GM20000 (cell line): ENCODE data around the gene RDH11.

ENCODE experiments used
- DNase-seq: peaks from one replicate; pipeline ENCODE4 v3.0.0; 2012; ENCODE audit warnings: low spot score
- TF ChIP-seq, protein P1 (sequence below): IDR thresholded peaks from 2 replicates; pipeline ENCODE4 v1.5.1; 2012; ENCODE audit warnings: mild to moderate bottlenecking, control low read depth; ENCODE audit errors: extremely low read depth, missing control alignments

RDH11 gene

GRCh38 chr14:67633451-67634147 lies 62.0 kb downstream of the RDH11 start:
- TF ChIP-seq, protein P1, sequence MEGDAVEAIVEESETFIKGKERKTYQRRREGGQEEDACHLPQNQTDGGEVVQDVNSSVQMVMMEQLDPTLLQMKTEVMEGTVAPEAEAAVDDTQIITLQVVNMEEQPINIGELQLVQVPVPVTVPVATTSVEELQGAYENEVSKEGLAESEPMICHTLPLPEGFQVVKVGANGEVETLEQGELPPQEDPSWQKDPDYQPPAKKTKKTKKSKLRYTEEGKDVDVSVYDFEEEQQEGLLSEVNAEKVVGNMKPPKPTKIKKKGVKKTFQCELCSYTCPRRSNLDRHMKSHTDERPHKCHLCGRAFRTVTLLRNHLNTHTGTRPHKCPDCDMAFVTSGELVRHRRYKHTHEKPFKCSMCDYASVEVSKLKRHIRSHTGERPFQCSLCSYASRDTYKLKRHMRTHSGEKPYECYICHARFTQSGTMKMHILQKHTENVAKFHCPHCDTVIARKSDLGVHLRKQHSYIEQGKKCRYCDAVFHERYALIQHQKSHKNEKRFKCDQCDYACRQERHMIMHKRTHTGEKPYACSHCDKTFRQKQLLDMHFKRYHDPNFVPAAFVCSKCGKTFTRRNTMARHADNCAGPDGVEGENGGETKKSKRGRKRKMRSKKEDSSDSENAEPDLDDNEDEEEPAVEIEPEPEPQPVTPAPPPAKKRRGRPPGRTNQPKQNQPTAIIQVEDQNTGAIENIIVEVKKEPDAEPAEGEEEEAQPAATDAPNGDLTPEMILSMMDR, result no peak
- no peak for DNase-seq

DNA sequence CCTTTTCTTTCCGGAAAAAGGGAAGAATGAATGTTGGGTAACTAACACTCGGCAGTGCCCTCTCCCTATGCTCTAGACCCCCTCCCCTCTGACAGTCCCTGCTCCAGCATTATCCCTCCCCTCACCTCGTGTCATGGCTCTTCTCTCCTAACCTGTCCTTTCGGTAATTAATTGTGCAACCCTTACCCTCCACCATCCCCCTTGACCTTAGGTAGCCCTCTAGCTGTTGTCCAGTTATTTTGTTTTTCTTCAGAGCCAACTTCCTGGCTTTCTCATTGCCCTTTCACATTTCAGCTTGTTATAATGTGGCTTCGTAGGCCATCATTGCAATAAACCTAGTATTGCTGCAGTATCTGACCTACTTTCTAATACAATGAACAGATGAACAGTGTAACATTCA lies 64.6 kb downstream of the RDH11 start:
- TF ChIP-seq, protein P1, result no peak
- DNase-seq, result no peak

GRCh38 chr14:67630186-67630585 lies 65.4 kb downstream of the RDH11 start:
- DNase-seq, result no peak
- TF ChIP-seq, protein P1, result no peak

DNA sequence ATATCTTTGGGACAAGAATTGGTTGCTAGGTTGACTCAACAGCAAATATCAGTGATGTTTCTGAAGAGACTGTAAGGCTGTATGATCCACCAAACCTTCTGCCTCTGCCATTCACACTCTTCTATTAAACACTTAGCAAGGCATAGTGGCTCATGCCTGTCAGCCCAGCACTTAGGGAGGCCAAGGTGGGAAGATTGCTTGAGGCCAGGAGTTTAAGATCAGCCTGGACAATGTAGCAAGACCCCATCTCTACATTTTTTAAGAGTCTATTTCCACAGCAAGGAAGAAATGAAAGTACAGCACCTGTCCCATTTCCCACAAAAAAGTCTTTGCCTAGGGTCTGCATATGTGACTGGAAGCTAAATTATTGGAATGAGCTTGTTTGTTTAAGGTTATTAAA lies 68.0 kb downstream of the RDH11 start:
- TF ChIP-seq, protein P1, result no peak
- no peak for DNase-seq
